Lower leg skin (tissue), 4 donors: Measurements from ENCODE around the gene COX14. TPM values are rescaled to one million over a fixed set of nuclear protein-coding genes. Genes with fewer than 3 reads are reported as not detected.

Experiments used
- DNase-seq, 2 donors: peaks; one replicate each; pipeline ENCODE4 v3.0.0-alpha.2; 2019; ENCODE audit warnings: low spot score in 2 of 2
- H3K4me3 ChIP-seq: fragments of 200-600 bp; sonication (generic); 2 replicates; pipeline ENCODE4 v1.5.1; 2017; ENCODE audit warnings: mild to moderate bottlenecking, low read depth; ENCODE audit not compliant: poor library complexity, severe bottlenecking
- CTCF ChIP-seq, 3 donors: fragments of 450-650 bp; IDR thresholded peaks; one replicate each; pipeline ENCODE4 v1.5.1; 2016; ENCODE audit warnings: antibody characterized with exemption in 3 of 3, mild to moderate bottlenecking in 3 of 3, moderate library complexity in 2 of 3
- POLR2A ChIP-seq, 2 donors: fragments of 450-650 bp; IDR thresholded peaks; one replicate each; pipeline ENCODE4 v1.6.1; 2016 to 2017; ENCODE audit warnings: antibody characterized with exemption in 2 of 2, mild to moderate bottlenecking in 1 of 2, moderate library complexity in 1 of 2
- WGBS, 2 donors: methylation state at CpG; one replicate each; pipeline ENCODE4 v1.1.5; 2018; 5-methylcytosine and 5-hydroxymethylcytosine counted together
- intact Hi-C: fragments of 100-400 bp; cut with DNase I; formaldehyde crosslinking; loops from one replicate; pipeline ENCODE4 v1.15.0; 2023; ENCODE audit warnings: low total_unique reads
- total RNA-seq, 4 donors: library from RNA; depleted of rRNA; stranded (reverse); fragments of >200 nt; gene quantifications; one replicate each; pipeline ENCODE4 v1.1.0, GENCODE V29; 2016

COX14 gene
- total RNA-seq, 4 donors from 2014 or later: 29.0 to 52.1 (median 36.8) TPM

- intact Hi-C loops: no loop called here
- no peak for TF ChIP-seq POLR2A (IDR thresholded peaks at IDR 0.05)
- no peak for TF ChIP-seq CTCF (IDR thresholded peaks at IDR 0.05)
- 97 to 100% methylated on average over 3 of the region's 3 CpGs for WGBS, 2 donors
- no peak overlapping the region for H3K4me3 ChIP-seq
- DNase-seq: peak in 1 of 2 donors; percentile 34
These were observed 8.9 kb downstream of the COX14 start for GRCh38 chr12:50120953-50121352.

GRCh38 chr12:50121641-50122040 lies 9.6 kb downstream of the COX14 start:
- 77 to 85% methylated on average over 5 of the region's 5 CpGs for WGBS, 2 donors
- no peak overlapping the region for H3K4me3 ChIP-seq
- intact Hi-C loops: no loop called here
- TF ChIP-seq CTCF (IDR thresholded peaks at IDR 0.05) (no peak), POLR2A (IDR thresholded peaks at IDR 0.05) (no peak)
- DNase-seq: peak in 1 of 2 donors; percentile 7

GRCh38 chr12:50123203-50123602 lies 11.2 kb downstream of the COX14 start:
- H3K4me3 ChIP-seq: no peak overlapping the region
- intact Hi-C loops: no loop called here
- no peak for DNase-seq
- 82 to 92% methylated on average over 2 of the region's 2 CpGs for WGBS, 2 donors
- TF ChIP-seq CTCF (IDR thresholded peaks at IDR 0.05): no peak

GRCh38 chr12:50127546-50127945 lies 15.5 kb downstream of the COX14 start:
- WGBS, 2 donors: 47 to 51% methylated on average over 2 of the region's 2 CpGs
- H3K4me3 ChIP-seq: no peak overlapping the region
- intact Hi-C loops: no loop called here
- TF ChIP-seq CTCF (IDR thresholded peaks at IDR 0.05) (no peak), POLR2A (IDR thresholded peaks at IDR 0.05) (no peak)
- DNase-seq: peak in 1 of 2 donors; percentile 77

- intact Hi-C loops: no loop called here
- no peak overlapping the region for H3K4me3 ChIP-seq
- no peak for TF ChIP-seq CTCF (IDR thresholded peaks at IDR 0.05)
- peak in 1 of 2 donors; percentile 15 for DNase-seq
- 46 to 49% methylated on average over 4 of the region's 4 CpGs for WGBS, 2 donors
These were observed 17.3 kb downstream of the COX14 start for GRCh38 chr12:50129290-50129689.

- DNase-seq: peak in 1 of 2 donors; percentile 18
- no peak overlapping the region for H3K4me3 ChIP-seq
- 86 to 94% methylated on average over 2 of the region's 2 CpGs for WGBS, 2 donors
- TF ChIP-seq POLR2A (IDR thresholded peaks at IDR 0.05) (no peak), CTCF (IDR thresholded peaks at IDR 0.05) (no peak)
- intact Hi-C loops: no loop called here
These were observed 20.6 kb downstream of the COX14 start for GRCh38 chr12:50132505-50133135.
